Inflammatory macrophage treated with lipopolysaccharide for 4 hours (primary cell): ENCODE measurements around the gene RNF168.
A peak's percentile ranks its signal among the peaks of the same experiment; 100 is the strongest.
"Not testable (repeated sequence)": the region's sequence is repeated elsewhere in the genome, so short reads cannot be mapped to it uniquely, and the experiment has no call there.

Source experiments
- DNase-seq: peaks from one replicate; pipeline ENCODE4 v3.0.0-alpha.2; 2020

RNF168 gene, protein sequence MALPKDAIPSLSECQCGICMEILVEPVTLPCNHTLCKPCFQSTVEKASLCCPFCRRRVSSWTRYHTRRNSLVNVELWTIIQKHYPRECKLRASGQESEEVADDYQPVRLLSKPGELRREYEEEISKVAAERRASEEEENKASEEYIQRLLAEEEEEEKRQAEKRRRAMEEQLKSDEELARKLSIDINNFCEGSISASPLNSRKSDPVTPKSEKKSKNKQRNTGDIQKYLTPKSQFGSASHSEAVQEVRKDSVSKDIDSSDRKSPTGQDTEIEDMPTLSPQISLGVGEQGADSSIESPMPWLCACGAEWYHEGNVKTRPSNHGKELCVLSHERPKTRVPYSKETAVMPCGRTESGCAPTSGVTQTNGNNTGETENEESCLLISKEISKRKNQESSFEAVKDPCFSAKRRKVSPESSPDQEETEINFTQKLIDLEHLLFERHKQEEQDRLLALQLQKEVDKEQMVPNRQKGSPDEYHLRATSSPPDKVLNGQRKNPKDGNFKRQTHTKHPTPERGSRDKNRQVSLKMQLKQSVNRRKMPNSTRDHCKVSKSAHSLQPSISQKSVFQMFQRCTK

DNA sequence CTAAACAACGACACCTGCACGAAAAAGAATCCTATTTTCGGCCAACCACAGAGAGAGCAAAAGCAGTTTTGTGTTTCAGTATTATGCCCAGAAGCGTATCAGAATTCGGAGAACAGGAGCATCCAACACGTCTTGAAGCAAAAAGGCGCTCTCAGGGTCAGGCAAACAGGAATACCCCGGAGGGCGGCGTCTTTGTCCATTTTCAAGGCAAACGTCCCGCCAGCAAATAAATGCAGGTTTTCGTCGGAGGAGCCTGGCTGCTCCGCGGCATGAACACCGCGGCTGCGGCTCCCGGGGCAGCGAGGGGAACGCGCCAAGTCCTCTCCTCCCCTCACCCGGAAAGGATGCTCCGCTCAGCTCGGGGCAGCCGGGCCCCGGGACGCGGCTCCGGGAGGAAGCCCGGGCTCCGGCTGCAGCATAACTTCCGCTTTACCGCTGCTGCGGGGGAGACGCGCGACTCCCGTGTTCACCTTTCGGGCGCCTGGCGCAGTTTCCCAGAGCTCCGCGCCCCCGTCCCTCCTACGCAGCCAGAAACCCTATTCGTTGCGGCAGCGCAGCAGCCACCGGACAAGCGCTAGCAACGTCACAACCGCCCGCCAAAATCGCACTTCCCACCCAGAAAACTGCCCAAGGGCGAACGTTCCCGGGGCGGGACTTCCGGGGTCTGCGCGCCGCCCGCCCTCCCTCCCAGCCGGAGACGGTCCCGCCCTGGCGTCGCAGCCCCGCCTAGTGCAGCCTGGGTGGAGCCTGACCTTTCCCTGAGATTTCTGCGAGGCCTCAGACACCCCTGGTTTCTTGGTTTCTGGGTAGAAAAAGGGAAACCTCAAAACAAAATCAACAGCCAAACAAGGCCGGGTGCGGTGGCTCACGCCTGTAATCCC lies at the start of gene RNF168:
Gene RNF168, minus strand, starts transcription at position 573 of the 881 bp plus-strand sequence. CDS start 595 bp downstream, outside the sequence.
- DNase-seq: peak; percentile 95

DNA sequence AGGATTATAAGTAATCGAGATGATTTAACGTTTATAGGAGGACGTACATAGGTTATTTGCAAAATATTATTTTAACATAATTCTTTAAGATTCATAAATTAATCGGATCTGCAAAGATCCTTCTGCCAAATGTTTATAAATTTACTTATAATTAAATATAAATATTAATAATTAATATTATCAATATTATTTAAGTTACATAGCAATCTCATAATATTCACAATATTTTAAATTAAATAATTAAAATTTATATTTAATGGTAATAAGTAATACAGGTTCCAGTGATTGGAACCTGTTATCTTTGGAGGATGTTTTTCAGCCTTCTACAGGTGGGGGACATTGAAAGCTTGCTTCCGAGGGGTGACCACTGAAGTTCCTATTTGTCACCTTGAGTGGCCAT lies 48.7 kb upstream of the RNF168 start:
- no peak for DNase-seq

DNA sequence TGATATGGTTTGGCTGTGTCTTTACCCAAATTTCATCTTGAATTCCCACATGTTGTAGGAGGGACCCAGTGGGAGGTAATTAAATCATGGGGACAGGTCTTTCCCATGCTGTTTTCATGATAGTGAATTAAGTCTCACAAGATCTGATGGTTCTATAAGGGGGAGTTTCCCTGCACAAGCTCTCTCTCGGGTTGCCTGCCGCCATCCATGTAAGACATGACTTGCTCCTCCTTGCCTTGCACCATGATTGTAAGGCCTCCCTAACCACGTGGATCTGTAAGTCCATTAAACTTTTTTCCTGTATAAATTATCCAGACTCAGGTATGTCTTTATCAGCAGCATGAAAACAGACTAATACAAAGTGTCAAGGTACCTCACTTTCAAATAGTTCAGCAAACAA lies 46.6 kb upstream of the RNF168 start:
- not testable (repeated sequence) for DNase-seq

DNA sequence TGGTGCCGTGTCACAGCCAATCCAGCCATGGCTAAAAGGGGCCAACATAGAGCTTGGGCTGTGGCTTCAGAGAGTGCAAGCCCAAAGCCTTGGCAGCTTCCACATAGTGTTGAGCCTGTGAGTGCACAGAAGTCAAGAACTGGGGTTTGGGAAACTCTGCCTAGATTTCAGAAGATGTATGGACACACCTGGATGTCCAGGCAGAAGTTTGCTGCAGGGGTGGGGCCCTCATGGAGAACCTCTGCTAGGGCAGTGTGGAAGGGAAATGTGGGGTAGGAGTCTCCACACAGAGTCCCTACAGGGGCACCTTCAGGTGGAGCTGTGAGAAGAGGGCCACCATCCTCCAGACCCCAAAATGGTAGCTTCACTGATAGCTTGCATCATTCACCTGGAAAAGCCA lies 45.7 kb upstream of the RNF168 start:
- not testable (repeated sequence) for DNase-seq

DNA sequence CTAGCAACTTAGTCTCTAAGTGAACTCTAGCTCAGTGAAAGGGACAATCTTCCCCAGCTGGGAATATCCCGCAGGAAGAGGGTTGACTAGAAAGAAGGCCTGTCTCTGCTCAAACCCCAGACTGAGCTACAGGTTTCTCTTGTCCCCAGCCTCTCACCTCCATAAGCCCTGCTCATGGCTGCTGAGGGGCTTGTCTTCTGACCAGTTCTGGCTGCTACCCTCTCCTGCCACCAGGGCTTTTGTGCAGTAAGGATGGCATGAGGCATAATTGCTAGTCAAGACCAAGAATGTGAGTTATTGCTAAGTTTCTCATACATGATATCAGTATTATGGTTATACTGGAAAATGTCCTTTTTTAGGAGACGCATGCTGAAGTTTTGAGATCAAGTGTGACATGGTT lies 43.5 kb upstream of the RNF168 start:
- DNase-seq: no peak

DNA sequence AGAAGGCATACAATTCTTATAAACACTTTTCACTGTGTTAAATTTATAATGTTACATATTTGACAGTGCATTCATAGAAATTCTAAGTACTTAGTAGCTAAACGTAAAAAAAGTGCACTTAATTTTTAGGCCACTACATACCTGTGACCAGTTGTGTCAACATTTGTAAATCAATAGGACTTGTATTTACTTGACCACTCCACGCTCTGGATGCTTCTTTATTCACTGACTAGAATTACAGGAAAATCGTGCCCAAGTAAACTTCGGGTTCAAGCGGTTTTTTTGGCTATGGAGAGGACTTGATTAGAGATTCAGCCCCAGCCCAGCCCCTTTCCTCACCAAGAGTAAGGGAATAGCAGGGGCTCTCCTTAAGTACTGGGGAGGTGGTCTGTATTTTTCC lies 43.0 kb upstream of the RNF168 start:
- no peak for DNase-seq

DNA sequence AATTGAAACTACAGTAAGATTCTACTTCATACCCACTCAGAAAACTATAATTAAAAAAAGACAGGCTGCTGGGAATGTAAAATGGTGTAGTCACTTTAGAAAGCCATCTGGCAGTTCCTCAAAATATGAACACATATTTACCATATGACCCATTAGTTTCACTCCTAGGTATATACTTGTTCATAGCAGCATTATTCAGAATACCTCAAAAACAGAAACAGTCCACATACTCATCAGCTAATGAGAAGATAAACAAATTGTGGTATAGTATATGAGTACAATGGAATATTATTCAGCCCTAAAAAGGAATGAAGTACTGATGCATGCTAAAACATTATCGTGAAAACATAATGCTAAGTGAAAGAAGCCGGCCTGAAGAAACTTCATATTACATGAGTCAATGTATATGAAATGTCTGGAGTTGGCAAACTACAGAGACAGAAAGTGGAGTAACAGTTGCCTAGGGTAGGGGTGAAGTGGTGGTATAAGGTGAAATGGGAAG lies 41.0 kb upstream of the RNF168 start:
- peak; percentile 11 for DNase-seq

DNA sequence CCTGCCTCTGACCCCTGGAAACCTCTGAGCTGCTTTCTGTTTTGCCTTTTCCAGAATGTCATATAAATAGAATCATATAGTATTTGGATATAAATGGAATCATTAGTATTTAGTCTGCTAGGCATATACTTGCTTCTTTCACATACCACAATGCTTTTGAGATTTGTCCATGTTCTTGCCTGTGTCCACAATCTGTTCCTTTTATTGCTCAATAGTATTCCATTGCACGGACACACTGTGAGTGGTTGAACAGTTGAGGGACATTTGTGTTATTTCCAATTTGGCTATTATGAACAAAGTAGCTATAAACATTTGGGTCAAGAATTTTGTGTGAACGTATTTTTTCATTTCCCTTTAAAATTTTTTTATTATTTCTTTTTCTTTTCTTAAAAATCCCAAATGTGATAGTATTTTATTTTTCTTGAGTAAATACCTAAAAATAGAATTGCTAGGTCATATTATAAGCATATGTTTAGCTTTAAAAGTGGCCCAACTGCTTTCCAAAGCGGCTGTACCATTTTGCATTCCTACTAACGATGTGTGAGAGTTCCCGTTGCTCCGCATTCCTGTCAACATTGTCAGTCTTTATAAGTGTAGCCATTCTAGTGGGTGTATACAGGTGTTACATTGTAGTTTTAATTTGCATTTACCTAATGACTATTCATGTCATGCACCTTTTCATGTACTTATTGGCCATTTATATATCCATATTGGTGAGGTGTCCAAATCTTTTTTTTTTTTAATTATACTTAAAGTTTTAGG lies 38.3 kb upstream of the RNF168 start:
- no peak for DNase-seq

DNA sequence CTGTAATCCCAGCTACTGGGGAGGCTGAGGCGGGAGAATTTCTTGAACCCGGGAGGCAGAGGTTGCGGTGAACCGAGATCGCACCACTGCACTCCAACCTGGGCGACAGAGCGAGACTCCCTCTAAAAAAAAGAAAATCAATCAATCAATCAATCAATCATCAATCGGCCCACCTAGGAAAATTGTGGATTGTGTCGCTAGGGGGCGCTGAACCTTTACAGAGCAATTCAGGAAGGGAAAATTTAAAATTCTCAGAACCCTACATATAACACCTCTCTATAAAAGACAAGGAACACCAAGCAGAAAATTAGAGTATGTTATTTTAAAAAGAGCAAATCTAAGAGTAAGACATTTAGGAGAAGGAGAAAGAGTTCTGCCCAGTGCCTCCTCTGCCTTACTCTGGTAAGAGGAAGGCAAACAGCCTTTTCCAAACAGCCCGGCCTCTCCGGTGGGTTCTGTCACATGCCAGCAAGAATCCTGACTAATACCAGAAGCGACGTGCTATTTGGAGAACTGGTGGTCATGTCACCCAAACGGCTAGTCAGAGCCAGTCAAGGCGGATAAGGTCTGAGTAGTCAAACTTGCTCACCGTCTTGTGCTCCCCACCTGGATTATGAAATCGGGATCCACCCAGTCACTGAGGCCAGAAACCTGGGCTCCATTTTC lies 33.9 kb upstream of the RNF168 start:
- DNase-seq: peak; percentile 33

DNA sequence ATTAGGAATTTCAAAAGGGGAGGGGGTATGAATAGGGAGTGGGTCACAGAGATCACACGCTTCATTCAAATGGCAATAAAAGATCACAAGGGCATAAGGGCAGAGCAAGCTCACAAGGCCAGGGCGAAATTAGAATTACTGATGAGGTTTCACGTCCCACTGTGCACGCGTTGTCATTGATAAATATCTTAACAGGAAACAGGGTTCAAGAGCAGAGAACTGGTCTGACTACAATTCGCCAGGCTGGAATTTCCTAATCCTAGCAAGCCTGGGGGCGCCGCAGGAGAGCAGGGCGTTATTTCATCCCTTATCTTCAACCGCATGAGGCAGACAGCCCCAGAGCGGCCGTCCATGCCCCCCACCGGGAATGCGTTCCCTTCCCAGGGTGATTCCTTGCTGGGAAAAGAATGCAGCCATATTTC lies 29.7 kb upstream of the RNF168 start:
- DNase-seq: no peak

DNA sequence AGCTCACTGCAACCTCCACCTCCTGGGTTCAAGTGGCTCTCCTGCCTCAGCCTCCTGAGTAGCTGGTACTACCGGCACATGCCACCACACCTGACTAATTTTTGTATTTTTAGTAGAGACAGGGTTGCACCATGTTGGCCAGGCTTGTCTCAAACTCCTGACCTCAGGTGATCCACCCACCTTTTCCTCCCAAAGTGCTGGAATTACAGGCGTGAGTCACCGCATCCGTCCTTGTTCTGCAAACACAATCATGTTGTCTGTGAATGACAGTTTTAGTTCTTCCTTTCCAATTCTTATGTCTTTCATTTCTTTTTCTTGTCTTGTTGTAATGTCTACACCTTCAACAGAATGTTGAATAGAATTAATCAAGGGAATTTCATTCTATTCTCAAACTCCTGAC lies 27.9 kb upstream of the RNF168 start:
- DNase-seq: peak; percentile 69

DNA sequence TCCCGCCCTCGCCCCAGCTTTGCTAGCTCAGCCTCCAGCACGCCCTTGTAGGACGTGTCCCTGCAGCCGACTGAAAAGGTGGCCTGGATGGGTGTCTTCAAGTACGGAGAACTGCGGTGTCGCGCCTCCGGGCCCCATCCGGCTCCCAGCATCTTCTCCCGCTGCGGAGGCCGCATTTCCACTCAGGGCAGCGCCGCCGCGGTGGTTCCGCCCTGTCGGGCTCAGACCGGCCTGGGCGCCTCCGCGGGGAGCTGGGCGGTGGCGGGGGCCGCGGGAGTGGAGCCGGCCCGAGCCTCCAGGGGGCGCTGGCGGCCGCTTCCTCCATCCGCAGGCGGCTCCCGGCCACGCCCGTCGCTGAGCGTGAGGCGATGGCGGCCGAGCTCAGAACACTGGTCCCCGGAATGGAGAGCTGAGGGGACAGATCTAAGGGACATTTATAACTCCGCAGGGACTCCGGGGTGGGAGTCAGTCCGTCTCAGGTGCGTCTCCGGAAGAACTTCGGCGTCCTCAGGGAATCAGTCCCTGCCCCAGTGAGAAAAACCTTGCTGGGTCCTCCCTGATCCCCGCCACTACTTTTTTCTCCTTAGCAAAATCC lies 25.2 kb upstream of the RNF168 start:
- DNase-seq: peak; percentile 80

DNA sequence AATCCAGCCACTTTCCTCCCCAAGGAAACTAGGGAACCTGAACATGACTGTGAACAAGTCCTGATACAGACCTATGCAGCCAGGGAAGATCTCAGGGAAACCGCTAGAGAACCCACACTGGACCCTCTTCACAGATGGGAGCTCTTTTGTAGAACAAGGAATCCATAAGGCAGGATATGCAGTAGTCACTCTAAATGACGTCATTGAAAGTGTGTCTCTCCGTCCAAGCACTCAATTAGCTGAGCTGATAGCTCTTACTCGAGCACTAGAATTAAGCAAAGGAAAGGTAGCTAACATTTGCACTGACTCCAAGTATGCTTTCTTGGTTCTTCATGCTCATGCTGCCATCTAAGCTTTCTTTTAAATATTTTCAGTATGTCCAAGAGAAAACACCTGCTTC lies 21.6 kb upstream of the RNF168 start:
- no peak for DNase-seq

DNA sequence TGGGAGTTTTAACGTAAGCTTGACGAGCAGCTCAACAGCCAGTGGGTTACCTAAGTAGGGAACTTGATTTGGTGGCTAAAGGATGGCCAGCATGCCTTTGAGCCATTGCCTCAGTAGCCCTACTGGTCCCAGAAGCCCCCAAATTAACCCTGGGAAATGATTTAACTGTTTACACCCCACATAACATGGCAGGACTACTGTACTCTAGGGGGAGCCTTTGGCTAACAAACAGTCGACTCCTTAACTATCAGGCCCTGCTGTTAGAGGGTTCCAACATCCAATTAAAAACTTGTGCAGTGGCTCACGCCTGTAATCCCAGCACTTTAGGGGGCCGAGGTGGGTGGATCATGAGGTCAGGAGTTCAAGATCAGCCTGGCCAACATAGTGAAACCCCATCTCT lies 21.0 kb upstream of the RNF168 start:
- DNase-seq: peak; percentile 22

DNA sequence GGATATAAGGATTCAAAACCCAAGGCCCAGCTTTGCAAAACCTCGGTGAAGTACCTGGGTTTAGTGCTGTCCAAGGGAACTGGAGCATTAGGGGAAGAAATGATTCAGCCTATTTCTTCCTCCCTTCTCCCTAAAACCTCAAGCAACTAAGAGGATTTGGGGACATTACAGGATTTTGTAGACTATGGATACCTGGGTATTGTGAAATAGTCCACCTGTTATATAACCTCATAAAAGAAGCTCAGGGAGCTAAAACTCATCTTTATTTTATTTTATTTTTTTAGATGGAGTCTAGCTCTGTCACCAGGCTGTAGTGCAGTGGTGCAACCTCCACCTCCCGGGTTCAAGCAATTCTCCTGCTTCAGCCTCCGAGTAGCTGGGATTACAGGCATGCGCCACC lies 20.3 kb upstream of the RNF168 start:
- no peak for DNase-seq

DNA sequence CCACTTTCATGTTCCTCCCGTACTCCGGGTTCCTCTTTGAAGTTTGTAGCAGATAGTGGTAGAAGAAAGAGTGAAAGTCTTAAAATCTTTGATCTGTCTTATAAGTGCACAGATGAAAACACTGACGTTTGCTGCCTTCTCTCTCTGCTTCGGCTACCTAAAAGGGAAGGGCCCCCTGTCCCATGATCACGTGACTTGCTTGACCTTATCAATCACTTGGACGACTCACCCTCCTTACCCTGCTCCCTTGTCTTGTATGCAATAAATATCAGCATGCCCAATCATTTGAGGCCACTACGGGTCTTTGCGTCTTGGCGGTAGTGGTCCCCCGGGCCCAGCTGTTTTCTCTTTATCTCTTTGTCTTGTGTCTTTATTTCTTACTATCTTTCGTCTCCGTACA lies 17.7 kb upstream of the RNF168 start:
- not testable (repeated sequence) for DNase-seq

DNA sequence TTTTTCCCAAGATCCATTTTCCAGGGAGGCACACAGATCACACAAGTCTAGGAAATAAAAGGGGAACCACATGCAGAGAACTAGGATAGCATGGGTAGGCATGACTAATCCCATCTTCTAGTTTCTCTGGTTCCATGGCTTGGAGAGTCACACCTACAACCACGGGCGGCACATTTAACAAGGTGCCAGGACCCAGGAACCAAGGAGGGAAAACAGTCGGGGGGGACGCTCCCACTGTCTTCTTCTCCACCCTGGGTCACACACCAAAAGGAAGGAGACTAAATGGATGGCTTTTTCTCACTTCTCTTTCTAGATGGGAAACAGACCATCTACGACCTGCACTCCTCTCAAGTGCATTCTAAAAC lies 16.1 kb upstream of the RNF168 start:
- DNase-seq: no peak

DNA sequence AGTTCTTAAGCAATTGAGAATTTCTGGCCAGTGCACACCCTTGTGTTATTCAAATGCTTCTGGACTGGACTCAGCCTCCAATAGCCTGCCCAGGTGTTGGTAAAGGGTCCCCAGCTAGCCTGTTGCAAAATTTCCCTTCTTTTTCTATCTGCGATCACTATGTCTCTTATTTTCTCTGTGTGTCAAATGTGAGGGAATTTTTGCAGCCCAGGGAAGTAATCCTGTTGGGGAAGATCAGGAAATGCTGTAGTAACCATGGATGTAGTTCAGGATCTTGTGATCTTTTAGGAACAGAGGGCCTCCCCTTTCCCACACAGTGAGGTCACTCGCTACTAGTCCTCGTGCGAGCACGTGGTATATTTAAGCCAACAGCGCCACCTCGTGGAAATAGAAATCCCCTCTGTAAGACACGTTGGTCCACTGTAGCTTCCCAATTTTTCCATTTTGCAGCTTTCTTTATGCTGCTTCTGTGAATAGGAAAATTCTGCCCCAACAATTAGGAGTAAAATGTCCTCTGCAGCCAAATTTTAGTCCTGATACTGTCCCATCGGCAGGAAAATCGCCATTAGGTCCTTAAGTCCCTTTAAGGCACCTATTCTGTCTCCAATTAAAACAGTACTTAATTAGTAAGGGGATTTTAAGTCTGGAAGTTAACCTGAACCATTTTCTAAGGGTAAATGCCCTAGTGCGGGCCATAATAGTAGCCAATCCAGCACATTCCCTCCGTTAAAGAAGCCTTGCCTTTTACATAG lies 15.6 kb upstream of the RNF168 start:
- peak; percentile 90 for DNase-seq

DNA sequence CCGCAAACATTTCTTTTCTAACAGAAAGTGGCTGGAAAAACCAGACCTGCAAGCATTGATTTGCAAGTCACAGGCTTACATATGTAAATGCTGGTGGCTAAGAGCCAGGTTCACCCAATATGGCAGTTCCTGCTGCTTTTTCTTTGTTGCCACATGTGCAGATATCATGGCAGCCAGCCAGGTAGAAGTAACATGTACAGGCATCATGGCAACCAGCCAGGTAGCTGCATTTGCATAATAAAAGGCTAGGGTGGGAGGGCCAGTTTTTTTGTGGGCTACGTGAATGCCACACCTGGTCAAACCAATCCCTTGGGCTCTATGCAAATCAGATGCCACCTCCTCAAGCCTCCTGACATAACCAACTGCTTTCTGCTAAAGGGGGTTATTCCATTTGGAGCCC lies 14.4 kb upstream of the RNF168 start:
- no peak for DNase-seq

DNA sequence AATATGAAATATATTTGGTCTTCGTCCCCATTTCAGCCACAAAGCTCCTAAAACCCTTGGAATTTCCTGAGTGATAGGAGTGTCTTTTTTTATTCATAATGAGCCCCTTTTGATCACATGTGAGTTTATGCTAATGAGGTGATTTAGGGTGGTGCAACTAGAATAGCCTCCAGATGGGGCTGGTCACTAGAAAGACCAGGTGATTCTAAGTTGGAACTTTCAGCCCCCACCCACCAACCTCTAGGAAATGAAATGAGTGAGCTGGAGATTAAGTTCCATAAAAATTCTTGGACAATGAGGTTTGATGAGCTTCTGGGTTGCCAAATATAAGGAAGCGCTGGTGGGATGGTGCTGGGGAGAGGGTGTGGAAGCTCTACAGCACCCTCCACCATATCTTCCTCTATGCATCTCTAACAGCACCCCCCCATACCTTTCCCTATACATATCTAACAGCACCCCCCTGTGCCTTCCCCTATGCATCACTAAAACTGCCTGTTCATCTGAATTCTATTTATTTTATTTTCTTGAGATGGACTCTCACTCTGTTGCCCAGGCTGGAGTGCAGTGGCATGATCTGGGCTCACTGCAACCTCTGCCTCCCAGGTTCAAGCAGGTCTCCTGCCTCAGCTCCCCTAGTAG lies 13.7 kb upstream of the RNF168 start:
- DNase-seq: no peak
